T-helper 1 cell (primary cell): Measurements from ENCODE around the gene NAA35.

Experiments used
- DNase-seq, 5 donors: peaks; one replicate each; pipeline ENCODE4 v3.0.0-alpha.2; 2012 to 2020

The NAA35 gene

DNA sequence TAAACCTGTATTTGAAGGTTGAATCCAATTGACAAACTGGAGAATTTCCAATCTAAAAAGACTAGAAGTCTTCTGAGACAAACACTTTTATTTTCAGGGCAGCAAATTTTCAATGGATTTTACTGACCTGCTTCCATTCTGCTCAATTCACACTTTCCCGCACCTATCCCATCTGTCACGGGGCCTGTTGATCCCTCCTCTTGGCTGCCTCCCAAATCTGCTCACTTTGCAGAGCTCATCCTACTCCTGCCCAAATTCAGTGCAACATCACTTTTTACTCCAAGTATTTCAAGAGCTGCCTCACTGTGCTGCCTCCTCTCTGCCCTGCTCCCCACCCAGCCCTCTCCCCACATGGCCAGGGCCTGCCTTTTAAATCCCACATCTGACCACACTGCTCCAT, 123.3 kb downstream of the NAA35 start:
- DNase-seq: no peak

- no peak for DNase-seq
Observed at GRCh38 chr9:86069206-86069869, 128.4 kb downstream of the NAA35 start.
